Lung (tissue), 12 donors: ENCODE data around the gene TOPORS. TPM values are rescaled to one million over a fixed set of nuclear protein-coding genes. Genes with fewer than 3 reads are reported as not detected.
A peak's percentile ranks its signal among the peaks of the same experiment; 100 is the strongest.

ENCODE experiments used
- ATAC-seq: fragments of 200-7000 bp; cut with Tn5 transposase; one replicate; pipeline ENCODE4 v1.9.1; 2020; ENCODE audit warnings: moderate number of reproducible peaks; ENCODE audit not compliant: insufficient read depth, low FRiP score
- DNase-seq, 3 donors: peaks; one replicate each; pipeline ENCODE4 v3.0.0-alpha.2; 2013 to 2017
- H3K27ac ChIP-seq, 2 donors: one replicate each; pipeline ENCODE4 v1.5.1; 2013; ENCODE audit warnings: mild to moderate bottlenecking in 2 of 2, moderate library complexity in 2 of 2, control low read depth in 1 of 2, inconsistent platforms in 1 of 2, low read depth in 1 of 2, low read length in 1 of 2
- H3K27me3 ChIP-seq, 3 donors: one replicate each; pipeline ENCODE4 v1.5.1; 2013; ENCODE audit warnings: low read length in 2 of 3; ENCODE audit not compliant: control insufficient read depth in 3 of 3, insufficient read depth in 3 of 3
- H3K36me3 ChIP-seq, 4 donors: one replicate each; pipeline ENCODE4 v1.5.1; 2013; ENCODE audit warnings: low read length in 4 of 4, mild to moderate bottlenecking in 1 of 4, moderate library complexity in 1 of 4; ENCODE audit not compliant: control insufficient read depth in 4 of 4, insufficient read depth in 4 of 4
- H3K4me1 ChIP-seq, 5 donors: one replicate each; pipeline ENCODE4 v1.5.1; 2013; ENCODE audit warnings: low read length in 5 of 5, mild to moderate bottlenecking in 2 of 5, moderate library complexity in 1 of 5; ENCODE audit not compliant: control insufficient read depth in 5 of 5, insufficient read depth in 5 of 5
- H3K4me3 ChIP-seq: one replicate; pipeline ENCODE4 v1.5.1; 2013; ENCODE audit warnings: mild to moderate bottlenecking, control low read depth, moderate library complexity
- H3K9ac ChIP-seq, 2 donors: one replicate each; pipeline ENCODE4 v1.5.1; 2013; ENCODE audit warnings: low read length in 2 of 2, control low read depth in 1 of 2; ENCODE audit not compliant: insufficient read depth in 1 of 2
- H3K9me3 ChIP-seq, 4 donors: one replicate each; pipeline ENCODE4 v1.5.1; 2013; ENCODE audit warnings: low read length in 3 of 4, mild to moderate bottlenecking in 1 of 4, moderate library complexity in 1 of 4; ENCODE audit not compliant: control insufficient read depth in 4 of 4, insufficient read depth in 3 of 4
- WGBS, 2 donors: extraction: QIAGEN DNeasy Blood & Tissue Kit; methylation state at CpG; one replicate each; pipeline ENCODE4 v1.1.7; 2013; 5-methylcytosine and 5-hydroxymethylcytosine counted together
- polyA plus RNA-seq, 2 donors: library from polyadenylated mRNA; stranded (reverse); fragments of 200-250 nt; gene quantifications; one replicate each; pipeline ENCODE4 v1.2.1, GENCODE V29; 2013
- total RNA-seq, 2 donors: library from RNA; depleted of rRNA in 1 of 2; stranded (reverse); fragments of >200 nt in 1 of 2; gene quantifications; one replicate each; pipeline ENCODE4 v1.2.1, GENCODE V29; 2014 to 2021
- TF ChIP-seq, protein P1 (sequence below): IDR thresholded peaks from 2 replicates; pipeline ENCODE4 v1.5.1; 2012; ENCODE audit warnings: mild to moderate bottlenecking; ENCODE audit errors: control extremely low read depth, extremely low read depth
- donor health status: control.
- donor health status: control.
- donor health status: Bipolar disorder and iron deficiency.
- donor health status: healthy.
- donor health status: DM: yes; HTN: yes; CAD: no.

Gene TOPORS
- total and polyA plus RNA-seq, 4 donors = 6.3 to 31.4 (median 9.2) TPM

GRCh38 chr9:32572900-32573523 is 20.6 kb upstream of the TOPORS start, which contains the start of gene NDUFB6:
Gene NDUFB6 (minus strand): TSS chr9:32573159. CDS start chr9:32573060, 99 bp downstream.
- 0% methylated on average over 36 of the region's 36 CpGs for WGBS, 2 donors
- peaks cover 0 to 4% (median 2%) of the 10 kb centered on the region in 4 donors for H3K36me3 ChIP-seq

GRCh38 chr9:32571969-32572899 is 19.8 kb upstream of the TOPORS start:
- Histone ChIP-seq H3K9ac (peak overlapping the region; percentile 94 to 98), H3K36me3 (peaks cover 0 to 6% (median 2%) of the 10 kb centered on the region in 4 donors), H3K27me3 (peaks cover 0 to 7% (median 0%) of the 10 kb centered on the region in 3 donors), H3K4me3 (peak overlapping the region; percentile 91), H3K27ac (peak overlapping the region; percentile 86 to 97), H3K4me1 (peaks cover 0 to 21% (median 5%) of the 10 kb centered on the region in 5 donors), H3K9me3 (no peaks in the 10 kb centered on the region)
- DNase-seq (peak; percentile 67 to 82 (median 82)), ATAC-seq (peak; percentile 87)
- TF ChIP-seq, protein P1, sequence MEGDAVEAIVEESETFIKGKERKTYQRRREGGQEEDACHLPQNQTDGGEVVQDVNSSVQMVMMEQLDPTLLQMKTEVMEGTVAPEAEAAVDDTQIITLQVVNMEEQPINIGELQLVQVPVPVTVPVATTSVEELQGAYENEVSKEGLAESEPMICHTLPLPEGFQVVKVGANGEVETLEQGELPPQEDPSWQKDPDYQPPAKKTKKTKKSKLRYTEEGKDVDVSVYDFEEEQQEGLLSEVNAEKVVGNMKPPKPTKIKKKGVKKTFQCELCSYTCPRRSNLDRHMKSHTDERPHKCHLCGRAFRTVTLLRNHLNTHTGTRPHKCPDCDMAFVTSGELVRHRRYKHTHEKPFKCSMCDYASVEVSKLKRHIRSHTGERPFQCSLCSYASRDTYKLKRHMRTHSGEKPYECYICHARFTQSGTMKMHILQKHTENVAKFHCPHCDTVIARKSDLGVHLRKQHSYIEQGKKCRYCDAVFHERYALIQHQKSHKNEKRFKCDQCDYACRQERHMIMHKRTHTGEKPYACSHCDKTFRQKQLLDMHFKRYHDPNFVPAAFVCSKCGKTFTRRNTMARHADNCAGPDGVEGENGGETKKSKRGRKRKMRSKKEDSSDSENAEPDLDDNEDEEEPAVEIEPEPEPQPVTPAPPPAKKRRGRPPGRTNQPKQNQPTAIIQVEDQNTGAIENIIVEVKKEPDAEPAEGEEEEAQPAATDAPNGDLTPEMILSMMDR = no peak
- WGBS, 2 donors = 1 to 2% methylated on average over 17 of the region's 17 CpGs

More at GRCh38 chr9:32572900-32573523, 20.6 kb upstream of the TOPORS start, which contains the start of gene NDUFB6:
- Histone ChIP-seq H3K9me3 (no peaks in the 10 kb centered on the region), H3K4me3 (peak within 1 kb of the TSS; percentile 91), H3K4me1 (peaks cover 0 to 21% (median 5%) of the 10 kb centered on the region in 5 donors), H3K27me3 (peaks cover 0 to 7% (median 0%) of the 10 kb centered on the region in 3 donors), H3K9ac (peak within 1 kb of the TSS; percentile 94 to 98), H3K27ac (peak within 1 kb of the TSS; percentile 86 to 97)
- DNase-seq (peak; percentile 96 to 98 (median 96)), ATAC-seq (peak; percentile 98)
- TF ChIP-seq, protein P1 = no peak

DNA sequence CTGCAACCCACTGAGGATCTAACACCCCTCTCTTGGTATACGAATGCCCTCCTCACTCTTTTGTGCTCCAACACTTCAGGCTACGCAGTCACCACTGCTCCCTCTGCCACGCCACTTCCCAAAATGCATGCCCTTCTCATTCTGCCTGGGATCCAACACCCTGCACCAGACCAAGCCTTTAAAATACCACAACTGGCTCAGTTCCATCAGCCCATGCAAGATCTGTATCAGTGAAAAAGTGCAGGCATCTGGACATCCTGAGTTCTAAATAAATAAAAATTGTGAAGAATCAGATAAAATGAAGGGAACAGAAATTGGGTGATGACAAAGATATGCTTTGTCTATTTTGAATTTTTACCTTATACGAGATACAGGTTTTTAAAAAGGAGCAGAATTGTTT is 17.9 kb upstream of the TOPORS start:
- Histone ChIP-seq H3K9ac (no peak overlapping the region), H3K4me1 (peaks cover 0 to 21% (median 5%) of the 10 kb centered on the region in 5 donors), H3K9me3 (no peaks in the 10 kb centered on the region), H3K4me3 (no peak overlapping the region), H3K36me3 (peaks cover 8 to 17% (median 9%) of the 10 kb centered on the region in 4 donors), H3K27me3 (no peaks in the 10 kb centered on the region), H3K27ac (no peak overlapping the region)
- TF ChIP-seq, protein P1 = no peak
- DNase-seq (no peak), ATAC-seq (no peak)
- 89% methylated on average over 4 of the region's 4 CpGs for WGBS, 2 donors
